NCI-H1417 (cell line): ENCODE measurements around the gene ARMH4.
A peak's percentile ranks its signal among the peaks of the same experiment; 100 is the strongest.

ENCODE experiments used
- DNase-seq, 3 experiments: peaks; one replicate each; lab custom pipeline; 2025; lab: John Stamatoyannopoulos, UW

Gene ARMH4

GRCh38 chr14:58152014-58152857 is at the start of gene ARMH4:
Gene ARMH4, minus strand, starts transcription at chr14:58152213. Its CDS starts 12,855 bp downstream, at chr14:58139358.
- DNase-seq = peak; percentile 91 to 94 (median 93)

GRCh38 chr14:58200846-58201245 is 48.8 kb upstream of the ARMH4 start:
- DNase-seq = no peak

- no peak for DNase-seq
Observed at GRCh38 chr14:58200480-58200841, 48.4 kb upstream of the ARMH4 start.

GRCh38 chr14:58199726-58200479 is 47.9 kb upstream of the ARMH4 start, which contains the start of gene ACTR10:
Gene ACTR10, plus strand, starts transcription at chr14:58200149. Its CDS starts 69 bp downstream, at chr14:58200218.
- peak; percentile 95 to 96 (median 95) for DNase-seq

GRCh38 chr14:58198086-58198485 is 46.1 kb upstream of the ARMH4 start:
- no peak for DNase-seq

GRCh38 chr14:58196198-58196597 is 44.2 kb upstream of the ARMH4 start:
- no peak for DNase-seq

- no peak for DNase-seq
Observed at GRCh38 chr14:58193542-58193941, 41.5 kb upstream of the ARMH4 start.

GRCh38 chr14:58191763-58192601 is 40.0 kb upstream of the ARMH4 start:
- peak in 1 of 3 experiments; percentile 40 for DNase-seq

- DNase-seq = no peak
Observed at GRCh38 chr14:58189176-58189575, 37.2 kb upstream of the ARMH4 start.

- no peak for DNase-seq
Observed at GRCh38 chr14:58177125-58177524, 25.1 kb upstream of the ARMH4 start.

- DNase-seq = peak; percentile 74 to 92 (median 81)
Observed at GRCh38 chr14:58171090-58171489, 19.1 kb upstream of the ARMH4 start.

GRCh38 chr14:58167891-58168290 is 15.9 kb upstream of the ARMH4 start:
- no peak for DNase-seq

GRCh38 chr14:58167057-58167456 is 15.0 kb upstream of the ARMH4 start:
- no peak for DNase-seq

- DNase-seq = peak; percentile 59 to 90 (median 86)
Observed at GRCh38 chr14:58166005-58166983, 14.3 kb upstream of the ARMH4 start.

- no peak for DNase-seq
Observed at GRCh38 chr14:58160561-58160960, 8.5 kb upstream of the ARMH4 start.

GRCh38 chr14:58151133-58152013 is 640 bp downstream of the ARMH4 start:
- peak in 2 of 3 experiments; percentile 45 to 84 for DNase-seq

GRCh38 chr14:58150243-58150805 is 1.7 kb downstream of the ARMH4 start:
- no peak for DNase-seq

GRCh38 chr14:58149196-58149595 is 2.8 kb downstream of the ARMH4 start:
- no peak for DNase-seq

GRCh38 chr14:58146399-58146798 is 5.6 kb downstream of the ARMH4 start:
- no peak for DNase-seq
